ENCODE data around the gene KRT86.

KRT86 gene

DNA sequence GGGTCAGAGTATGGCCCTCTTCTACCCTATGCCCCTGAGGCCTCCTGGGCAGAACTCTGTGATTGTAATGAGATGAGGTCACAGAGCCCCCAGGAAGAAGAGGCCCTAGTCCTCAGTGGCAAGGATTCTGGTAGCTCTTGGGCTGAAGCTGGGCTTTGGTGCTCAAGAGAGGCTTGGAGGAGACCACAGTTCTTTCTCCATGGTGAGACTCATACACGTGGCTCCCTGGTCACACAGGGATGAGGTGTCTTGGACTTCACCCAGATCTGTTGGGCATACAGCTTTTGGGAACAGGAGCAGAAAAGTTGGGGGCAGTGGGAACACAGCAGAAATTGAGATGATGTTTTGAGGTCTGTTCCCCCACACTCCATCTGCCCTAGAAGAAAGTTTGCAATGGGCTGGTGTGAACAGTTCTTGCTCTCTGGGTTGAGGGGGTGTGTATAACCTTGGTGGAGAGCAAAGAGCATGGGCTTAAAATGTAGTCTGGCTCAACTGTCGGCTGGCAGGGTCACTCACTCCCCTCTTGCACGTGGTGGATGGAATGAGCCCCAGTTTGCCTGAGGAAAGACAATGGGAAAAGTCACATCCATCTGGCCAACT, at the start of gene KRT86:
TSS of gene KRT86 (plus strand) at position 125 of the 600 bp plus-strand sequence. CDS start 27,272 bp downstream, outside the sequence.
- Histone ChIP-seq H3K4me1 (ENCODE audit: low read length) (no peaks in the 10 kb centered on the region), H3K9me3 (replicated peaks; ENCODE audit: insufficient read depth, low read length) (no peaks in the 10 kb centered on the region), H3K27ac (ENCODE audit: low read length) (no peak within 1 kb of the TSS), H3K4me3 (ENCODE audit: low read length) (no peak within 1 kb of the TSS), H4K20me1 (ENCODE audit: insufficient read depth, low read length) (no peaks in the 10 kb centered on the region), H3K36me3 (replicated peaks; ENCODE audit: insufficient read depth, low read length) (no peaks in the 10 kb centered on the region), H3F3A (ENCODE audit: insufficient read depth, low read length) (no peaks in the 10 kb centered on the region), H3K4me2 (ENCODE audit: low read depth, low read length) (no peak within 1 kb of the TSS), H3K9ac (ENCODE audit: low read length) (no peak within 1 kb of the TSS), H3K27me3 (replicated peaks; ENCODE audit: insufficient read depth, low read length) (0 out of 2 replicates have a peak, but pooled peaks cover 5% of the 10 kb centered on the region), H3K79me2 (ENCODE audit: low read length) (no peaks in the 10 kb centered on the region), H3K9me2 (replicated peaks; ENCODE audit: insufficient read depth, low read length) (no peaks in the 10 kb centered on the region), H2AFZ (ENCODE audit: low read length) (no peak within 1 kb of the TSS)
- no peak for DNase-seq
- TF ChIP-seq EZH2phosphoT487 (IDR thresholded peaks at IDR 0.05; ENCODE audit: low read length): no peak
- no peak for TF ChIP-seq EZH2 (optimal IDR thresholded peaks at IDR 0.05; ENCODE audit: low read depth, low read length)
- TF ChIP-seq, protein P1, sequence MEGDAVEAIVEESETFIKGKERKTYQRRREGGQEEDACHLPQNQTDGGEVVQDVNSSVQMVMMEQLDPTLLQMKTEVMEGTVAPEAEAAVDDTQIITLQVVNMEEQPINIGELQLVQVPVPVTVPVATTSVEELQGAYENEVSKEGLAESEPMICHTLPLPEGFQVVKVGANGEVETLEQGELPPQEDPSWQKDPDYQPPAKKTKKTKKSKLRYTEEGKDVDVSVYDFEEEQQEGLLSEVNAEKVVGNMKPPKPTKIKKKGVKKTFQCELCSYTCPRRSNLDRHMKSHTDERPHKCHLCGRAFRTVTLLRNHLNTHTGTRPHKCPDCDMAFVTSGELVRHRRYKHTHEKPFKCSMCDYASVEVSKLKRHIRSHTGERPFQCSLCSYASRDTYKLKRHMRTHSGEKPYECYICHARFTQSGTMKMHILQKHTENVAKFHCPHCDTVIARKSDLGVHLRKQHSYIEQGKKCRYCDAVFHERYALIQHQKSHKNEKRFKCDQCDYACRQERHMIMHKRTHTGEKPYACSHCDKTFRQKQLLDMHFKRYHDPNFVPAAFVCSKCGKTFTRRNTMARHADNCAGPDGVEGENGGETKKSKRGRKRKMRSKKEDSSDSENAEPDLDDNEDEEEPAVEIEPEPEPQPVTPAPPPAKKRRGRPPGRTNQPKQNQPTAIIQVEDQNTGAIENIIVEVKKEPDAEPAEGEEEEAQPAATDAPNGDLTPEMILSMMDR (IDR thresholded peaks at IDR 0.05; ENCODE audit: low read length): no peak

DNA sequence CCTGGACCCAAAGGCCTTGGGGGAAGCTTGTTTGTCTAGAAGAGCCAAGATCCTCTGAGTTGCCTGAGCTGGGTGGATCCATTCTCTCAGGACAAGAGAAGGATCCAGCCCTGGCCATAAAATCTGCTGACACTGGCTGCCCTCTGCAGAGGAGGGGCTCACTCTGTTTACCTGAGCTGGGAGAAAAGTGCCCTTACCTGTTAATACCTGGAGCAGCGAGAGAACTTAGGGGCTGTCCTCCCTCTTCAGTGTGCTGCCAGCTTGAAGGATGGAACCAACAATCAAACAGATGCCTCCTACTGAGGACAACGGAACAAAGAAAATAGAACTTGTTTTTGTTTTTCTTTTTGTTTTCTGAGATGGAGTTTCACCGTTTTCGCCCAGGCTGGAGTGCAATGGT, 48.7 kb upstream of the KRT86 start:
- no peaks in the 10 kb centered on the region for H3K4me1 ChIP-seq (ENCODE audit: low read length)
- H3K79me2 ChIP-seq (ENCODE audit: low read length): no peaks in the 10 kb centered on the region
- no peaks in the 10 kb centered on the region for H3K9me3 ChIP-seq (replicated peaks; ENCODE audit: insufficient read depth, low read length)
- H3K9me2 ChIP-seq (replicated peaks; ENCODE audit: insufficient read depth, low read length): no peaks in the 10 kb centered on the region
- H3F3A ChIP-seq (ENCODE audit: insufficient read depth, low read length): no peaks in the 10 kb centered on the region
- H3K36me3 ChIP-seq (replicated peaks; ENCODE audit: insufficient read depth, low read length): no peaks in the 10 kb centered on the region
- no peak overlapping the region for H2AFZ ChIP-seq (ENCODE audit: low read length)
- no peak overlapping the region for H3K9ac ChIP-seq (ENCODE audit: low read length)
- TF ChIP-seq EZH2phosphoT487 (IDR thresholded peaks at IDR 0.05; ENCODE audit: low read length) (no peak), EZH2 (optimal IDR thresholded peaks at IDR 0.05; ENCODE audit: low read depth, low read length) (no peak)
- TF ChIP-seq, protein P1 (IDR thresholded peaks at IDR 0.05; ENCODE audit: low read length): no peak
- H4K20me1 ChIP-seq (ENCODE audit: insufficient read depth, low read length): no peaks in the 10 kb centered on the region
- no peak overlapping the region for H3K4me2 ChIP-seq (ENCODE audit: low read depth, low read length)
- DNase-seq: no peak
- no peak overlapping the region for H3K27ac ChIP-seq (ENCODE audit: low read length)
- H3K4me3 ChIP-seq (ENCODE audit: low read length): no peak overlapping the region
- peaks cover 70% of the 10 kb centered on the region for H3K27me3 ChIP-seq (replicated peaks; ENCODE audit: insufficient read depth, low read length)

DNA sequence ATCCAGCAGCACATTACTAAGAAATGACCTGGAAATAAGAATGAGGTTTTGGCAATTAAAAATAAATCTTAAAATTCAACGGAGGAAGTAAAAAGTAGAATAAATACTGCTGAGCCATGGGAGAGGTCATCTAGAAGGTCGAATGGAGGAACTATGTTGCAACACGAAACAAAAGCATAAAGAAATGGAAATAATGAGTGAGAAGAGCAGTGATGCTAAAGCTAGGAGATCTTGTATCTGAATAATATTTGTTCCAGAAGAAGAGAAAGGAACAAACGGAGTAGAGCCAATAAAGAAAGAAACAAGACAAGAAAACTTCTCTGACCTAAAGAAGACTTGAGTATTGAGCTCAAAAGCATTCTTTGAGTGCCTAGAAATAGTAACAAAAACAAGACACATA, 48.0 kb upstream of the KRT86 start:
- Histone ChIP-seq H3K9me2 (replicated peaks; ENCODE audit: insufficient read depth, low read length) (no peaks in the 10 kb centered on the region), H3K4me1 (ENCODE audit: low read length) (no peaks in the 10 kb centered on the region), H3K4me2 (ENCODE audit: low read depth, low read length) (no peak overlapping the region), H3K9ac (ENCODE audit: low read length) (no peak overlapping the region), H3K27me3 (replicated peaks; ENCODE audit: insufficient read depth, low read length) (peaks cover 70% of the 10 kb centered on the region), H3K4me3 (ENCODE audit: low read length) (no peak overlapping the region), H2AFZ (ENCODE audit: low read length) (no peak overlapping the region), H3F3A (ENCODE audit: insufficient read depth, low read length) (no peaks in the 10 kb centered on the region), H3K27ac (ENCODE audit: low read length) (no peak overlapping the region), H3K9me3 (replicated peaks; ENCODE audit: insufficient read depth, low read length) (no peaks in the 10 kb centered on the region), H3K79me2 (ENCODE audit: low read length) (no peaks in the 10 kb centered on the region), H4K20me1 (ENCODE audit: insufficient read depth, low read length) (no peaks in the 10 kb centered on the region), H3K36me3 (replicated peaks; ENCODE audit: insufficient read depth, low read length) (no peaks in the 10 kb centered on the region)
- DNase-seq: no peak
- TF ChIP-seq EZH2 (optimal IDR thresholded peaks at IDR 0.05; ENCODE audit: low read depth, low read length) (no peak), EZH2phosphoT487 (IDR thresholded peaks at IDR 0.05; ENCODE audit: low read length) (no peak)
- TF ChIP-seq, protein P1 (IDR thresholded peaks at IDR 0.05; ENCODE audit: low read length): no peak

Data from MM.1S (cell line).